Stimulated activated naive CD4-positive, alpha-beta T cell (primary cell): ENCODE data around the gene MTCH2.
"Not testable (repeated sequence)": the region's sequence is repeated elsewhere in the genome, so short reads cannot be mapped to it uniquely, and the experiment has no call there.

Experiments
- DNase-seq, 6 experiments: peaks; one replicate each; lab custom pipeline; 2025; lab: John Stamatoyannopoulos, UW

MTCH2 gene

DNA sequence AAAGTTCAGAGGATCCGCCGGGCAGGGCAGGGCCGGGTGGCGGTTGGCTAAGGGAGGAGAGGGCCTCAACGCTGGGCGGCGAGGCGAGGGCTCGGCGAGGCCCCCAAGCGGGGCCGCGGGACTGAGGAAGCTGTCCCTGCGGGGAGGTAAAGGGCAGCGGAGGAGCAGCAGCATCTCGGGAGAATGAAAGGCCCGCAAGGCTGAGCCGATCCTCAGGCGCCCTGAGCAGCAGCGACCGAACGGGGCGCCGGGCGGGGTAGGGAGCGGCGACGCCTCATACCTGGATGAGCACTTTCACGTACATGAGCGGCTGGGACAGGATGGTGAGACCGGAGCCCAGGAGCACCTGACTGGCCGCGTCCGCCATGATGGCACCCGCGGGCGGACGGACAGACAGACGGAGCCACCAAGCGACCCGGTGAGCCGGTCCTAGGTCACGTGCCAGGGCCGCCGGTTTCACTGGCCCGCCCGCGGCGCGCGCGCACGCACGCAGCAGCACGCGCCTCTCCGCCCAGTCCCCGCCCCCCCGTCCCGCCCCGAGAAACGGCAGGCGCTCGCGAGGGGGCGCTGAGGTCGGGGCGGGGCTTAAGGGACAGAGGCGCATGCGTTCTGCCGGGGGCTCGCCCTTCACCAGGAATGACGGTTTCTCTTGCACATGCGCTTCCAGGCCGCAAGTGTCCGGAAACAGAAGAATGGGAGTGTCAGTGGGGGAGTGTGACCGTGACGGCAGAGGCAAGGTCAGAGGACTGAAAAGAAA, at the start of gene MTCH2:
Gene MTCH2 (minus strand): TSS at position 461 of the 757 bp plus-strand sequence. CDS start 94 bp downstream, at position 367.
- DNase-seq = peak; percentile 94 to 97 (median 96)

DNA sequence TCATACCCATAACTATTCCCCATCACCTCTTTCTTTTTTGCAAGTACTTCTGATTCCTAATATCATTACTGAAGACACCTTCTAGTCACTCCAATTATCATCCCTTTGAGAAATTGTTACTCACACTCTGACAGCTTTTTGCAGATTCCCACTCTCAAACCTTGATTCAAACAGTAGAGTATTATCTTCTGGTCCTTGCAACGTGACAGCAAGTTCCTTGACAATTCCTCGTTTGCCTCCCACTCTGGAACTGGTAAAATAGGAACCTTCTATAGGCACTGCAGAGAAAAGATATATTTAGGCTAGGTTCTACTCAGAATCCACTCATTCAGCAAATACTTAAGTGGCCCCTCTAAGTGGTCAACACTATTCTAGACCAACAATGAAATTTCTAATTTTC, 49.6 kb upstream of the MTCH2 start:
- DNase-seq = no peak

DNA sequence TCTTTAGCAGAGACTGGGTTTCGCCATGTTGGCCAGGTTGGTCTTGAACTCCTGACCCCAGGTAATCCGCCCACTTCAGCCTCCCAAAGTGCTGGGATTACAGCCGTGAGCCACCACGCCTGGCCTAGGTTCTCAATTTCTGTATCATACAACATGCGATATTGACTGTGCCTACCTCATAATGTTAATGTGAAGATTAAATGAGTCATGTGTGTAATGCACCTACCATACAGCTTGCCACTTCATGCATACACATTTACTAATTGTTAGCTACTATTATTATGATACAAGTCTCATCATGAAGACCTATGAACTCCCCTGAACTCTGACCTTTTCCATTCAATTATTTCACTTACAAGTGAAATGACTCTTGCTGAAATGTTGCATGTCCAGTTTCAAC, 47.1 kb upstream of the MTCH2 start:
- no peak for DNase-seq

DNA sequence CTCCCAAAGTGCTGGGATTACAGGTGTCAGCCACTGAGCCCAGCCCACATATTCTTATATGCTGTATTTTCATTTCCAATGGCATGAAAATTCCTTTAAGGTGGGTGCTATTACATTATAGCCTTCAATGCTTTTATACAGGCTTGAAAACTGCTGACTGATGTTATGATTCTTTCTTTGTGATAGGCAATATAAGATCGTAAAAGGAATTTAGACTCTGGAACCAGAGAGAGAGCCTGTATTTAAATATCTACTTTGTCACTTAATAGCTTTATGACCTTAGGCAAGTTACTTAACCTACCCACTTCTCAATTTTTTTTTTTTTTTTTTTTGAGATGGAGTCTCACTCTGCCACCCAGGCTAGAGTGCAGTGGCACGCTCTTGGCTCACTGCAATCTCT, 46.6 kb upstream of the MTCH2 start:
- no peak for DNase-seq

DNA sequence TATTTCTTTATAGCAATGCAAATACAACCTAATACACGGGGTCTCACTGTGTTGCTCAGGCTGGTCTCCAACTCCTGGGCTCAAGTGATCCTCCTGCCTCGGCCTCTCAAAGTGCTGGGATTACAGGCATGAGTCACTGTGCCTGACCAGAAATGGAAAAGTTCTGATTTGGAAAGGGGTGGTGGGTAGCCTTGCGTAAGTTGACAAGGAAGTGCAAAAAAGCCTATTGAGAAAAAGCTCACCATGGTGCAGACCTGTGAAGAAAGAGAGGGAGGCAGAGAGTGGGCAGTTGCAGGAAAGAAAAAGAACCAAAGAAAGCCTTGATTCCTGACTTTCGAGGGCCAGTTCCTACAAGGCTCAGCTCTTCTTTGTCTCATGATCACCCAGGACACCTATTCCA, 45.8 kb upstream of the MTCH2 start:
- no peak for DNase-seq

DNA sequence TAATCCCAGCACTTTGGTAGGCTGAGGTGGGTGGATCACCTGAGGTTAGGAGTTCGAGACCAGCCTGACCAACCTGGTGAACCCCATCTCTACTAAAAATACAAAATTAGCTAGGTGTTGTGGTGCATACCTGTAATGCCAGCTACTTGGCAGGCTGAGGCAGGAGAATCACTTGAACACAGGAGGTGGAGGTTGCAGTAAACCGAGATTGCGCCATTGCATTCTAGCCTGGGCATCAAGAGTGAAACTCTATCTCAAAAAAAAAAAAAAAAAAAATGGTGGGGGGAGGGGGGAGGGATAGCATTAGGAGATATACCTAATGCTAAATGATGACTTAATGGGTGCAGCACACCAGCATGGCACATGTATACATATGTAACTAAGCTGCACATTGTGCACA, 44.3 kb upstream of the MTCH2 start:
- DNase-seq = not testable (repeated sequence)

DNA sequence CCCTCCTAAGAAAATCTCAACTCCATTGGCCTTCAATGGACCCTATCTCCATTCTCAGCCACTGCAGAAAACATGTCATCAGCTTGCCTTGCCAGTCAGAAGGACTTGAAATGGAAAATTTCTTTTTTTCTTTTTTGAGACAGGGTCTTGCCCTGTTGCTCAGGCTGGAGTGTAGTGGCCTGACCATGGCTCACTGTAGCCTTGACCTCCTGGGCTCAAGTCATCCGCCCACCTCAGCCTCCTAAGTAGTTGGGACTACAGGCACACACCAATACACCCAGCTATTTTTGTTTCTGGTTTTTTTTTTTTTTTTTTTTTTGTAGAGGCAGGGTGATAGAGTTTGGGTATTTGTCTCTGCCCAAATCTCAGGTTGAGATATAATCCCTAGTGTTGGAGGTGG, 43.8 kb upstream of the MTCH2 start:
- no peak for DNase-seq

DNA sequence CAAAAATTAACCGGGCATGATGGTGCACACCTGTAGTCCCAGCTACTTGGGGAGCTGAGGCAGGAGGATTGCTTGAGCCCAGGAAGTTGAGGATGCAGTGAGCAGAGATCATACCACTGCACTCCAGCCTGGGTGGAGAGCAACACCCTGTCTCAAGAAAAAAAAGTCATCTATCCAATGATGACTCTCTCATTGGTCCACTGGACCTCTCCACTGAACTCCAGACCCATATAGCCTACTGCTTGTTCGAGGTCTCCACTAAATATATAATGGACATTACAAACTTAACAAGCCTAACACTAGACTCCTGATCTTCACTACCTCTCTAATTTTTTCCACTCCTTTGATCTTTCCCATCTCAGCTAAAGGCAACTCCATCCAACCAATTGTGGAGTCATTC, 33.5 kb upstream of the MTCH2 start:
- DNase-seq = no peak

DNA sequence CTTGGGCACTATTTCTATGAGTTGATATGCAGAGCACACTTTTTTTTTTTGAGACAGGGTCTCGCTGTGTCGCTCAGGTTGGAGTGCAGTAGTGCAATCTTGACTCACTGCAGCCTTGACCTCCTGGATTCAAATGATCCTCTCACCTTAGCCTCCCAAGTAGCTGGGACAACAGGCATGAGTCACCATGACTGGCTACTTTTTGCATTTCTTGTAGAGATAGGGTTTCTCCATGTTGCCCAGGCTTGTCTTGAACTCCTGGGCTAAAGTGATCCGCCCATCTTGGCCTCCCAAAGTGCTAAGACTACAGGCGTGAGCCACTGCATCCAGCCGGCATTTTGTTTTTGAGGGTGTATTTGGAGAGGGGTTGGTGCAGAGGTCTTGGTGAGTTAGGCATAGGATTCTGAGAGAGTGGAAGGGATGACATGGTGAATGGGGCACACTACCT, 29.9 kb upstream of the MTCH2 start:
- no peak for DNase-seq

DNA sequence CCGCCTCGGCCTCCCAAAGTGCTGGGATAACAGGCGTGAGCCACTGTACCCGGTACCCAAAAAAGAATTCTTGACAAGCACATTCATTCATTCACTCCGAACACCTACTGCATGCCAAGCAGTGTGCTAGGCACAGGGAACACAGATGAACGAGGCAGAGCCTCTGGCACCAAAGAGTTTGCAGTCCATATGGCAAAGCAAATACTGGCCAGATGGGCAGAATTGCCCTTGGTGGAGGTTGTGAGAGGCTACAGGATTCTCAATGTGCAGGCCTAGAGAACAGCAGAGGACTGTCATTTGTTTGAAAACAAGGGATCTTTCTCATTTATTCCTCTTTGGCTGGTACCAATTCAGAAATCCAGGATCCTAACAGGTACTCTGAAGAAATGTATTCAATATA, 27.5 kb upstream of the MTCH2 start:
- DNase-seq = no peak

DNA sequence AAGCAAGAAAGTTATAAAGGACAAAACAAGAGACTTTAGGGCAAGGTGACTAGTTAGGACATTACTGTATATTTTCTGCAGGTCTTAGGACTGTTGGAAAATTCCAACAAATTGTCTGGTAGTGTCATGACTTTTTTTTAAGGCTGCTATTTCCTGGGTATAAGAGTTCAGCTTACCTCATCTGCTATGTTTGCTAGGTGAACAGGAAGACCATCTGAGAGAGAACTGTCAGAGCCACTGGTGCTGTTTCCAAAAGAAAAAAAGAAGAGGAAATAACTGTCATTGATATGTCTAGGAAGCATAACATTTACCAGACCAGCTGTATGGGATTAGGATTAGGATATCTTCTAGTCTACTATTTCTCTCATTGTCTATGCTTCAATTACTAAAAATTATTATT, 26.3 kb upstream of the MTCH2 start:
- DNase-seq = no peak

DNA sequence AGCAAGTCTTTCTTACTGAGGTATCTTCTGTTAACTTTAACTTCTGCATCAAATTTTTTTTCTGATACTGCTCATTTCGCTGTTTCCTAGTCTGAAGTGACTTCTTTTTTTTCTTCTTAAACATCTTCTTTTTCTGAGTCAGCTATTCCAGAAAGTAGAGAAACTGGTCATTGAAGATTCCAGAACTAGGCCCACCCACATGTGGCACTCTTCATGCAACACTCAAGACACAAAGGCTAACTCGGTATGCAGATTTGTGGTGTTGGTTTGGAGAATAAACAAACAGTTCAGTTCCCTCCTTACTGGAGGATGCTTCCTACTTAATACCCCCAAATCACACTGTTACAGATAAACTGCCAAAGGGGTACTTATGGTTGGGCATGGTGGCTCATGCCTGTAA, 25.2 kb upstream of the MTCH2 start:
- no peak for DNase-seq

DNA sequence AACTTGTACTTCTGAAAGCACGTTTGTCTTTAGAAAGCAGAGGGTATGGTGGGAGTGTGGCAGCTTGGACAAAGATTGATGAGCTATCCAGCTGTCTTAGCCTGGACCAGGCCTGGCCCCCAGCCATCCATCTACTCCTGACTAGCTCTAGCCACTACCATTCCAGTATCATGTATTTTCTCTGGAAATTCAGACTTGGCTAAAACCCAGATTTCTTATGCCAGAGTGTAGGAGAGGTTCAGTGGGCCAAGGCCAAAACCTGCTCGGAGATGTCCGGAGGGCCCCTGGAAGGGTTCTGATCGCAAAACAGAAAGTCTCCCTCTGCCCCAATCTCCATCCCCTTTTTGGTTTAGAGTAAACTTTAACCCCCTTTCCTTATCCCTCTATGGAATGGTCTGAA, 24.8 kb upstream of the MTCH2 start:
- no peak for DNase-seq

DNA sequence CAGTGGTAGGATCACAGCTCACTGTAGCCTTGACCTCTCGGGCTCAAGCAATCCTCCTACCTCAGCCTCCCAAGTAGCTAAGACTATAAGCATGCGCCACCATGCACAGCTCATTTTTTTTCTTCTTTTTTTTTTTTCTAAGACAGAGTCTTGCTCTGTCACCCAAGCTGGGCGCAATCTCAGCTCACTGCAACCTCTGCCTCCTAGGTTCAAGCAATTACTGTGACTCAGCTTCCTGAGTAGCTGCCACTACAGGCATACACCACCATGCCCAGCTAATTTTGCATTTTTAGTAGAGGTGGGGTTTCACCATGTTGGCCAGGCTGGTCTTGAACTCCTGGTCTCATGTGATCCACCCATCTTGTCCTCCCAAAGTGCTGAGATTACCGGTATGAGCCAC, 22.6 kb upstream of the MTCH2 start:
- DNase-seq = not testable (repeated sequence)

DNA sequence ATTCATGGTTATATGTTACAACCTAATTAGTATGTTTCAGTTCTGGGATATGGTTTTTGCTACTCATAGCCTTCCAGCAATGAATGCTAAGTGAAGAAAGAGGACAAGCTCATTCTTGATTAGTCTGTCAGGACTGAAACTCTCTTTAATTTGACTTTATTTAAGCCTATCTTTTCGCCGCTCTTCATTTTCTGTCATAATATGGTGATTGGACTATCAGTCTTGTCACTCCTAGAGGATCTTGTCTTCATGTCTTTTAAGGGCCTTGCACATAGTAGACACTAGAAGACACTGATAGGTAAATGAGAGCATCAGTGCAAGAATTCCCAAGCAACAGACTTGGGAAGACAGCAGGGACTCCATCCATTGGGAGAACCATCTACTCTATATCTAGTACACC, 18.9 kb upstream of the MTCH2 start:
- no peak for DNase-seq

DNA sequence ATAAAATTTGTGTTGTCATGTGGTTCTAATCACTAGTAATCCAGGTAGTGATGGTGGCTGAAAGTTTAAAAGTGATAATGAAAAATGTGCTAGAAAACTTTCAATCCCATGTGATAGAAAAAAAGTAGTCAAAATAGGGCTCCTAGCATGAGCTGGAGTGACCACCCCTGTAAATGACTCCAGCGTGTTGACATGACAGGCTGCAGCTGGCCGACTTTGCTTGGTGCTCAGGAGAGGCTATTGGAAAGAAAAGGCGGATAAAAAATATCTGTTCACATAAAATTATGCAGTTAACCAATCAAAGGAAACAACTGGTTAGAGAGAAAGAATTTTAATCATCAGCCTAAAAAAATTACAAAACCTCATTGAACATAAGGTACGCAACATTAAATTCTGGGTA, 16.9 kb upstream of the MTCH2 start:
- no peak for DNase-seq

DNA sequence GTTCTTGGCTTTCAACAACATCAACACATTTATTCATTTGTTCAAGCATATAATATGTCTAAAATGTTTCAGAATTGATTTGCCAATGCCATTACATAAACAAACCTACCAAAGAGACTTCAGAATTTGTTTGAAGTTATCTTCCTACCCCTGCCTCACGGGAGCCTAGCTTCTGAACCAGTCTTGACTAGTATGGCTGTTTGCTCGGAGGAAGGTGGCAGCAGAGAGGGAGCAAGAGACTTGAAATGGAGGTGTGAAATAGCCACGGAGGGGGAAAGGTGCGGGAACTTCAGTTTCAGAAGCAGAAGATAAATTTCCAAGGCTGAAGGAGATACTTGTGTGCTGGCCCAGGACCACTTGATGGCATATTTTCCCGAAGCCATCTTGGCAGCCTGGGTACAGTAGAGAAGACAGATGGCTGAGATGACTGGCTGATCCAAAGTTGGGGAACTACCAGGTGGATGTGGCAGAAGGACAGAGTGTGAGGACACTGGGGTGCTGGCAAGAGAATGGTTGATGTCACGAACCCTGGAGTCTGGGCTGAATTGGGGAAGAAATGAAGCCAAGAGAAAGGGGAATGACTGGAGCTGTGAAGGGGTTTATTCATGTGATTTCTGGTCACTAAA, 14.0 kb upstream of the MTCH2 start:
- no peak for DNase-seq

DNA sequence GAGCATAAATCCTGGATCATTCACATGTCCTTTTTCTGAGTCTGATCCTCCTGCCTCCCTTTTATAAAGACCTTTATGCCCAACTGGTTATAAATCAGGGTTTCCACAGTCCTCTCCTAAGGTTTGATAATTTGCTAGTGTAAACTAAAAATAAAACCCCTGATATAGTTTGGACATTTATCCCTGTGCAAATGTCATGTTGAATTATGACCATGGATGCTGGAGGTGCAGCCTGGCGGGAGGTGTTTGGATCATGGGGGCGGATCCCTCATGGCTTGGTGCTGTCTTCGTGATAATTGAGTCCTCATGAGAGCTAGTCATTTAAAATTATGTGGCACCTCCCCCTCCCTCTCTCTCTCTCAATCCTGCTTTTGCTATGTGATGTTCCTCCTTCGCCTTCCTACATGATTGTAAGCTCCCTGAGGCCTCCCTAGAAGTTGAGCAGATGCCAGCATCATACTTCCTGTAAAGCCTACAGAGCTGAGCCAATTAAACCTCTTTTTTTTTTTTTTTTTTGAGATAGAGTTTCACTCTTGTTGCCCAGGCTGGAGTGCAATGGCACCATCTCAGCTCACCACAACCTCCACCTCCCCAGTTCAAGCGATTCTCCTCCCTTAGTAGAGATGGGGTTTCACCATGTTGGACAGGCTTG, 9.6 kb upstream of the MTCH2 start:
- DNase-seq = no peak

DNA sequence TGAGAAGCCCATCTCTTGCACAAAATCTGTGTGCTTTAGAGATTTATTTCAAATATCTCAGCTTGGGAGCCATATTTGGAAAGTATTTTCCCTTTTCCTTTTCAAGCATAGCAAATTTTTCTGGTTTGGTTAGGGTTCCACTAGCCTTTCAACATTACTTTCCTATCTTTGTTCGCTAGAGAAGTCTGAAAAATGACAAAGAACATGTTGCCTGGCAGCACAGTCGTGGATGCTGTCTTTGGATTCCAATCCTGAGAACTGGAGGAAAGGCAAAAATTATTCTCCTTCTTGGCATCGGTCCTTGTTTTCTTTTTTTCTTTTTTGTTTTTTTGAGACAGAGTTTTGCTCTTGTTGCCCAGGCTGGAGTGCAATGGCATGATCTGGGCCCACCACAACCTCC, 6.9 kb upstream of the MTCH2 start:
- no peak for DNase-seq

DNA sequence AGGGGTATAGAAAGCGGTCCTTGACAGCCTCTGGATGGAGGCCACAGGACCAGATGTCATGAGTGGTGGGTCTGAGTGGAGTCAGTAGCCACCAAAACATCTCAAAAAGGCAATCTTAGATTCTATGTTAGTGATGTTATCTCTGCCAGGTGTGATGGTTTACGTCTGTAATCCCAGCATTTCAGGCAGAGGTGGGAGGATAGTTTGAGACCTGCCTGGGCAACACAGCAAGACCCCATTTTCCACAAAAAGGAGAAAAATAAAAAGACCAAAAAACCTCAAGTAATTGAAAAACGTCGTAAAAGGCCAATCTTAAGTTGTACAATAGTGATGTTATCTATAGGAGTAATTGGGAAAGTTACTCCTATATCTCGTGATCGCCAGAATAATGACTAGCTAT, 3.7 kb upstream of the MTCH2 start:
- no peak for DNase-seq

DNA sequence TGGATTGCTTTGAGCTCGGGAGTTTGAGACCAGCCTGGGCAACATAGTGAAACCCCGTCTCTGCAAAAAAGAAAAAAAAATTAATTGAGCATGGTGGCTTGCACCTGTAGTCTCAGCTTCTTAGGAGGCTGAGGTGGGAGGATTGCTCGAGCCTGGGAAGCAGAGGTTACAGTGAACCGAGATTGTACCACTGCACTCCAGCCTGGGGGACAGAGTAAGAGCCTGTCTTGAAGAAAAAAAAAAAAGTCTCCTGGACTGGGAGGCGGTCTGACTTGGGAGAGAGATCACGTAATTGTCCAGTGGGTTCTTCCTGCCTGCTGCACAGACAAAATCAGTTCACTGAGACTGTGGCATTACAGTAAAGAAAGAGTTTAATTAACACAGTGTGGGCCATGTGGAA, 3.1 kb upstream of the MTCH2 start:
- DNase-seq = no peak

DNA sequence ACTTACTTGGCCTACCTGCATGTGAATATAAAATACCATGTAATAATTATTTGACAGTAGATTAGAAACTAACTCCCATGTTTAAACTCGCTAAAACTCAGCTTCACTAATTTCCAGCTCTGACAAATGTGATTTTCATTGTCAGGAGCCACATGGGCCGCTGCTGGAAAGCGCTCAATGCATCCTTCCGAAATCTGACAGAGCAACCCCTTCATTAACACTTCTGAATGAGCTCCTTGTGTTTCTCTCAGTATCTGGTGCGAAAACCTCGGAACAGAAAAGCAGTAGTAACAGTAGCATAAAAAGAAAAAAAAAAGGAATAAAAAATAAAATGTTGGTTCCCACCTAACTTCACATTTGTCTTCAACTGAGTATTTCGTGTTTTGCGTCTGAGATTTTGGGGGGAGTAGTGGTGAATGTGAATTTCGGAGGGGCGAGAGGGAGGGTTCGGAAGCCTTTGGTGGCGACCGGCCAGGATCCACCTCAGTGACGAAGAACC, 710 bp downstream of the MTCH2 start:
- DNase-seq = no peak

DNA sequence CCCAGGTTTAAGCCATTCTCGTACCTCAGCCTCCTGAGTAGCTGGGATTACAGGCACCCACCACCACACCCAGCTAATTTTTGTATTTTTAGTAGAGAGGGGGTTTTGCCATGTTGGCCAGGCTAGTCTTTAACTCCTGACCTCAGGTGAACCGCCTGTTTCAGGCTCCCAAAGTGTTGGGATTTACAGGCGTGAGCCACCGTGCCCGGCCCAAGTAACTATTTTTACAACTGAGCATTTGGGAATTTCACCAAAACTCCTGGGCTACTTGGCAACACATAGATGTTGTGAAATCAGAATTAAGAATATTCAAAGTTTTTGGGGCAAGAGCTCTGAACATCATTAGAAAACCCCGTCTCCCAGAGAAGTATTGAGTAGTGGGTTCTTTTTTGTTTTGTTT, 1.9 kb downstream of the MTCH2 start:
- DNase-seq = not testable (repeated sequence)
